ENCODE results near the gene PDE6D.
A peak's percentile ranks its signal among the peaks of the same experiment; 100 is the strongest.

PDE6D gene

GRCh38 chr2:231785822-231786176, 4.7 kb upstream of the PDE6D start:
- no peak for TF ChIP-seq CTCF (conservative IDR thresholded peaks at IDR 0.05)
- peak overlapping the region; percentile 82 for H3K27ac ChIP-seq

DNA sequence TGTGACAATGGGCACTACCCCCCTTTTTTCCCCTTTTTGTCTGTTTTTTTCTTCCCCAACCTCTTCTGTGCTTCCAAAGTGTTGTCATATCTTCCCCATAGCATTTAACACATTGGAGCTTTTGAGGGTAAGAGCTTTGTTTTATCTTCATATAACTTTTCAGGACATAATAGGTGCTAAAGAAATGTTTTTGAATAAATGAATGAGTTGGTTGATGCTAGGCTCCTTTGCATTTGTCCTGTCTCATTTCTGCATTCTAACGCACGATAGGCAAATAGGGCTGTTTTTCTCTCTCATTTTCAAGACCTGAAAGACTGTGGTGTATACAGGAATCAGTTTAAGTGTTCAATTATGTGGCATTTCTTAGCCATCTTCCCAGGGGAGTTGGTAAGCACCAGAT, 4.3 kb upstream of the PDE6D start:
- TF ChIP-seq CTCF (conservative IDR thresholded peaks at IDR 0.05), result no peak
- peak overlapping the region; percentile 82 for H3K27ac ChIP-seq

DNA sequence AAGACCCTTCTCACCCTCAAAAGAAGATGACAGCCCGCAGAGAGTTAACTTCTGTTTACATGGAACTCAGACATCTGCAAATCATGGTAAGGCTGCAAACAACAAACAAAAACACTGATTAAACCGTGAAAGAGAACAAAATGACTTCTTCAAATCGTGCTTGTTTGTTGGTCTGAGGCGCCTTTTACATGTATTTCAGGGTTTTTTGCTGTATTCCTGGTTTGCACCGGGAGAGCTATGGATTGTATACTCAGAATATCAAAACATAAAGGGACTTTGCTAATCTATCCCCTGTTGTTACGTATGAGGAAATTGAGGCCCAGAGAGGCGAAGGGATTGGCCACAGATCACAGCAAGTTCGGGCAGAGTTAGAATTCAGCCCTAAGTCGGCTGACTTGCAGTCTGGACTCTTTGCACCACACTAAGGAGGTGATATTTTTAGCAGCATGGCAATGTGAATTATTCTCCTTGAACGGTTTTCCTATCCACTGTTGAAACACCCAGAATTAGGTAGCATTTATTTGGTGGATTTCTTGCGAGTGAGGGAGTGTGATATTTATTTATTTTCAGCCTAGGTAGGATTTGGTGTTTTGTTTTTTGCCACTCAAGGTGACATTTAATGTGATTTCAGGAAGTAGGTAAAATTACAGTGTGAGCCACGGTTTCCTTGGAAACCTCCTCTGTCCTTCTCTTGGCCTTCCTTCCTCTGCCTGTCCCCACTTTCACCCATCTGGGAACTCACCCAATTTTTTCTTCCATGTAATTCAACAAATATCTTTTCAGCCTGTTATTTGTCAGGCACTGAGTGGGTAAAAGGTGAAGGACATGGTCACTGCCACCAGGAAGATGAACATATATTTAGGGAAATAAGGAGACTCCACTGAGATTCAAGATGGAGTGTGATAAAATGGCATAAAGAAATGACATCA, 980 bp upstream of the PDE6D start:
- no peak for TF ChIP-seq CTCF (conservative IDR thresholded peaks at IDR 0.05)
- peak overlapping the region; percentile 75 for H3K27ac ChIP-seq

- no peak for TF ChIP-seq CTCF (conservative IDR thresholded peaks at IDR 0.05)
- peak overlapping the region; percentile 75 for H3K27ac ChIP-seq
Measured at GRCh38 chr2:231780123-231780908, 766 bp downstream of the PDE6D start.

- H3K27ac ChIP-seq, result no peak overlapping the region
Measured at GRCh38 chr2:231769170-231770136, 11.6 kb downstream of the PDE6D start.

GRCh38 chr2:231765496-231765929, 15.6 kb downstream of the PDE6D start:
- no peak for TF ChIP-seq CTCF (conservative IDR thresholded peaks at IDR 0.05)
- no peak overlapping the region for H3K27ac ChIP-seq

More at GRCh38 chr2:231769170-231770136, 11.6 kb downstream of the PDE6D start:
- TF ChIP-seq CTCF (conservative IDR thresholded peaks at IDR 0.05), result no peak

Data from VCaP (cell line).